DND-41 (cell line): ENCODE measurements around the gene RAB9A.

Experiments
- ATAC-seq: fragments of 200-7000 bp; cut with Tn5 transposase; 3 replicates; pipeline ENCODE4 v1.9.1; 2021; ENCODE audit warnings: low read depth; ENCODE audit not compliant: insufficient read depth
- DNase-seq: peaks from one replicate; pipeline ENCODE4 v3.0.0-alpha.2; 2020
- H2AFZ ChIP-seq: 2 replicates; pipeline ENCODE4 v1.6.0; 2012; ENCODE audit warnings: low read depth, low read length
- H3K27ac ChIP-seq: 2 replicates; pipeline ENCODE4 v1.5.1; 2012; ENCODE audit warnings: low read length, inconsistent platforms
- H3K27me3 ChIP-seq: fragments of 200-600 bp; sonication (generic); 2 replicates; pipeline ENCODE4 v1.6.0; 2012; ENCODE audit warnings: low read length, mild to moderate bottlenecking, inconsistent platforms; ENCODE audit not compliant: insufficient read depth, poor library complexity
- H3K36me3 ChIP-seq: 2 replicates; pipeline ENCODE4 v1.5.1; 2012; ENCODE audit warnings: low read length, inconsistent platforms; ENCODE audit not compliant: insufficient read depth
- H3K4me1 ChIP-seq: 2 replicates; pipeline ENCODE4 v1.5.1; 2012; ENCODE audit warnings: mild to moderate bottlenecking, low read length; ENCODE audit not compliant: insufficient read depth
- H3K4me2 ChIP-seq: 2 replicates; pipeline ENCODE4 v1.6.0; 2012; ENCODE audit warnings: mild to moderate bottlenecking, moderate library complexity, low read length, inconsistent platforms; ENCODE audit not compliant: insufficient read depth
- H3K4me3 ChIP-seq, 2 experiments: fragments of 200-600 bp in 1 of 2; shearing (Covaris generic) in 1 of 2; 2 replicates each; pipeline ENCODE4 v1.5.1; 2012 to 2016; ENCODE audit warnings: inconsistent platforms in 2 of 2, low read length in 2 of 2, mild to moderate bottlenecking in 2 of 2, low read depth in 1 of 2, moderate library complexity in 1 of 2
- H3K79me2 ChIP-seq: 2 replicates; pipeline ENCODE4 v1.6.0; 2012; ENCODE audit warnings: low read length, inconsistent platforms; ENCODE audit not compliant: insufficient read depth
- H3K9ac ChIP-seq: 2 replicates; pipeline ENCODE4 v1.6.0; 2012; ENCODE audit warnings: low read depth, mild to moderate bottlenecking, inconsistent platforms, low read length, moderate library complexity
- H3K9me3 ChIP-seq: 2 replicates; pipeline ENCODE4 v1.5.1; 2012; ENCODE audit warnings: low read length, moderate library complexity, mild to moderate bottlenecking, inconsistent platforms; ENCODE audit not compliant: insufficient read depth, severe bottlenecking
- H4K20me1 ChIP-seq: 2 replicates; pipeline ENCODE4 v1.6.0; 2012; ENCODE audit warnings: low read length; ENCODE audit not compliant: insufficient read depth
- EZH2 ChIP-seq: IDR thresholded peaks from 3 replicates; pipeline ENCODE4 v1.6.1; 2012; ENCODE audit warnings: borderline replicate concordance, low read depth, mild to moderate bottlenecking, moderate library complexity, low read length, inconsistent platforms; ENCODE audit not compliant: severe bottlenecking
- TF ChIP-seq, protein P1 (sequence below): IDR thresholded peaks from 2 replicates; pipeline ENCODE4 v1.5.1; 2012; ENCODE audit warnings: borderline replicate concordance, low read length, moderate library complexity, mild to moderate bottlenecking; ENCODE audit not compliant: poor library complexity, severe bottlenecking; ENCODE audit errors: extremely low read depth

Gene RAB9A

DNA sequence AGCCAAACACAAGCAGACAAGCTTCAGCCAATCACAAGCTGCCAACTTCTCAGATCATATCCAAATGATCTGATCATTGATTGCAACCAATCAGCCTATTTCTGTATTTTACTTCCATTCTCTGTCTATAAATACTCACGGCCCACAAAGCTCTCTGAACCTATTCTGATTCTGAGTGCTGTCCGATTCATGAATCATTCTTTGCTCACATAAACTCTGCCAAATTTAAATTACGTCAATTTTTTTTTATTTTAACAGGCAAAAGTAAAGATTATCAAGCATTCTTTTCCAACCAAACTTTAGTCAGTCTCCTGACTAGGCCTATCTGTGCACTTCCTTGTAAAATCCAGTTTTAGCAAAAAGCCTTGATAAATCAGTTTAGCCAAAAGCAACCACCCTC, 37.8 kb upstream of the RAB9A start:
- Histone ChIP-seq H3K9ac (no peak overlapping the region), H3K4me3 (no peak overlapping the region), H3K79me2 (peaks cover 19% of the 10 kb centered on the region), H3K27me3 (no peaks in the 10 kb centered on the region), H3K36me3 (no peaks in the 10 kb centered on the region; the same call in 1 of the 2 replicates), H4K20me1 (no peaks in the 10 kb centered on the region), H2AFZ (no peak overlapping the region), H3K27ac (no peak overlapping the region), H3K9me3 (no peaks in the 10 kb centered on the region), H3K4me2 (no peak overlapping the region), H3K4me1 (peaks cover 22% of the 10 kb centered on the region)
- no peak for DNase-seq
- no peak for TF ChIP-seq EZH2
- TF ChIP-seq, protein P1, sequence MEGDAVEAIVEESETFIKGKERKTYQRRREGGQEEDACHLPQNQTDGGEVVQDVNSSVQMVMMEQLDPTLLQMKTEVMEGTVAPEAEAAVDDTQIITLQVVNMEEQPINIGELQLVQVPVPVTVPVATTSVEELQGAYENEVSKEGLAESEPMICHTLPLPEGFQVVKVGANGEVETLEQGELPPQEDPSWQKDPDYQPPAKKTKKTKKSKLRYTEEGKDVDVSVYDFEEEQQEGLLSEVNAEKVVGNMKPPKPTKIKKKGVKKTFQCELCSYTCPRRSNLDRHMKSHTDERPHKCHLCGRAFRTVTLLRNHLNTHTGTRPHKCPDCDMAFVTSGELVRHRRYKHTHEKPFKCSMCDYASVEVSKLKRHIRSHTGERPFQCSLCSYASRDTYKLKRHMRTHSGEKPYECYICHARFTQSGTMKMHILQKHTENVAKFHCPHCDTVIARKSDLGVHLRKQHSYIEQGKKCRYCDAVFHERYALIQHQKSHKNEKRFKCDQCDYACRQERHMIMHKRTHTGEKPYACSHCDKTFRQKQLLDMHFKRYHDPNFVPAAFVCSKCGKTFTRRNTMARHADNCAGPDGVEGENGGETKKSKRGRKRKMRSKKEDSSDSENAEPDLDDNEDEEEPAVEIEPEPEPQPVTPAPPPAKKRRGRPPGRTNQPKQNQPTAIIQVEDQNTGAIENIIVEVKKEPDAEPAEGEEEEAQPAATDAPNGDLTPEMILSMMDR: no peak
- ATAC-seq: no peak

DNA sequence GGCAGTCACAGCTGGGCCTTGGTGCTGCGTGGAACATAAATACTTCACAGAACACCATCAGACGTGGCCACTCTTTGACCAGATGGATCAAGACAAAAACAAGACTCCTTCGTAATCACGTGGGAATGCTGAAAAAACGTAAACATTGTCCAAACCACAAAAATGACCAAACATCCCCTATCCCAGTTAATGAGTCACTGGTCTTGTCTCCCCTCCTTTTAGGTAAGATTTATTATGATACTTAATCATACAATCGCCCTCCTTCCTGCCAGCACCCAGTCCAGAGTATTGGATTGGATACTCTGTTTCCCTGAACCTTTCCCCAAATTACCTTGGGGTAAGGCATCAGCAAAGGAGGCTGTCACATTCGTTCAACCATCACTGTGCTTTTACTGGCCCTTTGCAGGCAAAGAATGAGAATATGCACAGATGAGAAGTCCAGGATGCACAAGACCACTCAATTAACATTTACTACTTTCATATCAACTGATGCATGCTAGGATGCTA, 36.6 kb upstream of the RAB9A start:
- H3K27me3 ChIP-seq: no peaks in the 10 kb centered on the region
- DNase-seq (no peak), ATAC-seq (no peak)
- H3K36me3 ChIP-seq: no peaks in the 10 kb centered on the region; the same call in 1 of the 2 replicates
- H3K27ac ChIP-seq: peak overlapping the region; percentile 85
- peaks cover 19% of the 10 kb centered on the region for H3K79me2 ChIP-seq
- H3K4me3 ChIP-seq: peak overlapping the region; percentile 27 to 61; a peak in 3 of 4 replicates
- H3K4me1 ChIP-seq: peaks cover 22% of the 10 kb centered on the region
- H3K4me2 ChIP-seq: peak overlapping the region; percentile 92
- peak overlapping the region; percentile 62 for H3K9ac ChIP-seq
- no peaks in the 10 kb centered on the region for H4K20me1 ChIP-seq
- H2AFZ ChIP-seq: peak overlapping the region; percentile 78
- TF ChIP-seq, protein P1: no peak
- no peaks in the 10 kb centered on the region for H3K9me3 ChIP-seq

DNA sequence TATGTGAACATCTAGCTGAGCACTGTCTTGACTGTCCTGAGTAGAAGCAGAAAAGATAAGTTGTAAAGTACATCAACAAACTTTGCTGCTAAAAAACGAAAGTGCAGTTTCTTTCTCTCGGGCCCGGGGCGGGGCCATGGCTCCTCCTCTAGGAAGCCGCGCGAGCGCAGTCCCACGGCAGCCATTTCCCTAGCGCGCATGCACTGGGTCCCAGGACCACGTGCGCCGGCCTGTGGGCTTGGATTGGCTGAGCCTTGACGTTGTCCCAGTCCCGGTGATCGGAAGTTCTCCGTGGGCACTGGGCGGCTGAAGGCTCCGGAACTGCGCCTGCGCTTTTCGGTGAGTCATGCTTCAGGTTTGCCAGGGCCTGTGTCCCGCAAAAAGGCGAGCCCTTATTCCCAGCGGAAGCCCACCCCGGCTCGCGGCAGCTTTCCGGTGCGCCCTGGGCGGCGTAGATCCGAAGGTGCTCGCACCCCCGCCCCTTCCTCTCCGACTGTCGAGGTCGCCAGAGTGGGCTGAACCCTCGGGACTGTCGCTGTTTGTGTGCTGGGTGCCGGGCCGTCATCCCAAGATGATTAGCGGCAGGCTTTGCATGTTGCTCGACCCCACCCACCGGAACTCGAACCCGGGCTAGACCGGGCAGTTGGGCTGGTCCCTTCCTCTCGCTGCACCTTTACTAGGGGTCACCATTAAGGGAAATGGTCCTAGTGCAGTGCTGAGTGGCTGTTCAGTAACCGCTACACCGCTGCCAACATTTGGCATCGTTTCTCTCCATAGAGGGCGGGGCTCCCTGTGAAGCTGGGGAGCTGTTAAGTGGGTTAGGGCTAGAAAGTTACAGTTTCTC, 35.9 kb upstream of the RAB9A start, which contains the start of gene TCEANC:
Gene TCEANC (plus strand): TSS at position 292 of the 844 bp plus-strand sequence. CDS start 9,368 bp downstream, outside the sequence.
- Histone ChIP-seq H3K27ac (peak within 1 kb of the TSS; percentile 88), H3K9ac (peak within 1 kb of the TSS; percentile 66), H3K27me3 (no peaks in the 10 kb centered on the region), H3K36me3 (no peaks in the 10 kb centered on the region; the same call in 1 of the 2 replicates), H3K4me3 (peak within 1 kb of the TSS; percentile 71 to 77), H3K4me2 (peak within 1 kb of the TSS; percentile 92), H4K20me1 (no peaks in the 10 kb centered on the region), H3K9me3 (no peaks in the 10 kb centered on the region), H3K4me1 (peaks cover 22% of the 10 kb centered on the region), H2AFZ (peak within 1 kb of the TSS; percentile 78), H3K79me2 (peaks cover 19% of the 10 kb centered on the region)
- peak; percentile 96 for ATAC-seq
- TF ChIP-seq, protein P1: no peak
- TF ChIP-seq EZH2: no peak
- DNase-seq: peak; percentile 95
